NT2/D1 (cell line): ENCODE measurements around the gene TOX2.

ENCODE experiments used
- SUZ12 ChIP-seq: IDR thresholded peaks from 2 replicates; pipeline ENCODE4 v1.6.1; 2011; ENCODE audit not compliant: insufficient read length, insufficient read depth; ENCODE audit errors: extremely low read depth
- YY1 ChIP-seq: IDR thresholded peaks from 2 replicates; pipeline ENCODE4 v1.6.1; 2011; ENCODE audit not compliant: insufficient read length, insufficient read depth
- ZNF274 ChIP-seq: IDR thresholded peaks from 2 replicates; pipeline ENCODE4 v1.6.1; 2011; ENCODE audit warnings: mild to moderate bottlenecking, low read depth, low read length

- TF ChIP-seq YY1 = no peak
- no peak for TF ChIP-seq ZNF274
- no peak for TF ChIP-seq SUZ12
Observed at GRCh38 chr20:44015733-44016103, 101.1 kb downstream of the TOX2 start.
